GM19240 (cell line): ENCODE measurements around the gene GRM4.

Experiments used
- DNase-seq: peaks from one replicate; pipeline ENCODE4 v3.0.0; 2011; ENCODE audit warnings: low spot score; ENCODE audit not compliant: insufficient read length

The GRM4 gene

DNA sequence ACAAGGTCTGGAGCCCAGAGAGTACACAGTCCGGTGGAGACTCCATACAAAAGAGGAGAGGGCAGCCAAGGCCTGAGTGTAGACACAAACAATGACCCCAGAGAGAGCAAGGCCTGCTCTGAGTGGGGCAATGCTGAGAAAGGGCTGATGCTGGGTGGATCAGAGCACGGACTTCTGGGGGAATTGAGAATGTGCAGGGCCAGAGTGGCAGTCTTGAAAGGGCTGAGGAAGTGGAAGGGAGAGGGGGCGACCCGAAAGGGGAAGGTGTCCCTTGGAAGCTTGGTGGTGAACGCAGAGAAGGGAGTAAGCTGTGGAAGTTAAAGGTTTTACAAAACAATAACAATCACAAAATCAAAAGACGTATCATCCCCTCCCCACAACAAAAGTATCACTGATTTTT lies 12.0 kb upstream of the GRM4 start:
- no peak for DNase-seq

DNA sequence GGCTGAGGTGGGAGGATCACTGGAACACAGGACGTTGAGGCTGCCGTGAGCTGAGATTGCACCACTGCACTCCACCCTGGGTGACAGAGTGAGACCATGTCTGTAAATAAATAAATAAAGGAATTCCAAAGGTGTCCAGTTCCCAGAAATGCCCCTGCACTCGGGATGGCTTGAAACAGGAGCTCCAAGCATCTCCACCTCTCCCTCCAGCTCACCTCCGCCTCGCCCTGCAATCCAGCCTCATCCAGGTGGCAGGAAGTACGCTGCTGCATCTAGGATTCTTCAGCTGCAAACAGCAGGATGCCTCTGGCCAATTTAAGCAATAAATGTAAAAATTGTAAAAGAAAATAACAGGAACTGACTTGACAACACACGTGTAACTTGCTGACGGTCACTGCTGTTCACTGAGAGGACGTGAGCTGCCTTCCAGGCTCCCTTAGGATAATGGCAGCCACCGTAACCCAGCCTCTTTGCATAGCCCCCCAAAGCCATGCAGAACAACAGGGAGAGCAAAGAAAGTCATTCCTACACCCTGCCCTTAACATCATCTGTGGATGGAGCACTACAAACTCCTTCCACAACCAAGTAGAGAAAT lies 11.4 kb upstream of the GRM4 start:
- no peak for DNase-seq

DNA sequence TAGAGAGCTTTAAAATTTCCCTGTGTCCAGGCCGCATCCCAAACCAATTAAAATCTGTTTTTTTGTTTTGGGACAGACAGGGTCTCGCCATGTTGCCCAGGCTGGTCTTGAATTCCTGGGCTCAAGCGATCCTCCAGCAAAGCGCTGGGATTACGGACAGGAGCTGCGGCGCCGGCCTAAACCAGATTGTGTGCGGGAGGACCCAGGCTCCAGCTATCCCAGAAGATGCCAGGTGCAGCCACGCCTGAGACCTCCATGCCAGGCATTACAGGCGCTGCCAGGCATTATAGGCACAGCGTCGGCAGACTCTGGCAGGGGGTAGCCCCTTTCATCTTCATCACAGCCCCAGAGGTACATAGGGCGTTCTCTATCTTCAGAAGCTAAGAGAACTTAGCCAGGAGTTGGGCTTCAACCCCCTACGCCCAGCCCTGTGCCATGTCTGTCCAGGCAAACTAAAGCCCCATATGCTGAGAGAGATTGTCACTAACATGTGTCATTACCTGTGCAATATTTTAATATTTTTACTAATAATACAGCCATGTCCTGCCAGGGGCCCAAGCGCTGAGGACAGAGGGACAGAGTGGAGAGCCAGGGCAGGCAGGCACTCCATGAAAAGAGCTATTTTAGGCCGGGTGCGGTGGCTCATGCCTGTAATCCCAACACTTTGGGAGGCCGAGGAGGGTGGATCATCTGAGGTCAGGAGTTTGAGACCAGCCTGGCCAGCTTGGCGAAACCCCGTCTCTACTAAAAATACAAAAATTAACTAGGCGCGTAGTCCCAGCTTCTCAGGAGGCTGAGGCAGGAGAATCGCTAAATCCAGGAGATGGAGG lies 9.8 kb upstream of the GRM4 start:
- no peak for DNase-seq

DNA sequence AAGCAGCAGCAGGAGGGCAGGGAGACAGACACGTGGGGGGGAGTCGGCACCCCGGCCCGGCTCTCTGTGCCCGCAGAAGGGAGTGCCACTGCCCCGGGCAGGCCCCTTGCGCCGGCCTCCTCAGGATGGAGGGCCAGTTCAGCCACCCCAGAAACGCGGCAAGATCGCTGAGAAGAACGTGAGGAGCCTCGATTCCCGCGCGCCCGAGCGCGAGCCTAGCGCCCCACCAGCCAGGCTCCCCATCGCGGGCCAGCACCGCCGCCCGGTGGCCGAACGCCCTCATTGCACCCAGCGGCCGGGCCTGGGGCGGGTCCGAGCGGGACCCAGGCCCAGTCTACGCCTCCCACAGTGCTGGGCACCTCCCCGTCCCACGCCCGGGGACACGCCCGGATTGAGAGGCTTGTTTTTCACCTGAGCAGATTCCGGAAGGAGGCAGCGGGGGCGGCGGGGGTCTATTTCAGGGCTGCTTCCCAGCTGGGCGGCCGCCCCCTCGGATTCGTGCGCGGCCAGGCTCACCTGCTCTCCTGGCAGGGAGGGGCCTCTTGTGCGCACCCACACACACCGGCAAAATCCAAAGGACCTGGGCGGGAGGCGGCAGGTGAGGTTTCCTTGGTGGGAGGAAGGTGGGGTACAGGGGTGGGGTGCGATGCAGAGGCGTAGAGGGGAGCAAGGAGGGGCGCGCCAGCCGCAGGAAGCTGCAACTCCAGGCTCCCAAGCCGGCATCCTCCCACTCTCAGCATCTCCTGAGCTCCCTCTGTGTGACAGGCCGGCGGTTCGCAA lies 9.0 kb upstream of the GRM4 start:
- peak; percentile 79 for DNase-seq

DNA sequence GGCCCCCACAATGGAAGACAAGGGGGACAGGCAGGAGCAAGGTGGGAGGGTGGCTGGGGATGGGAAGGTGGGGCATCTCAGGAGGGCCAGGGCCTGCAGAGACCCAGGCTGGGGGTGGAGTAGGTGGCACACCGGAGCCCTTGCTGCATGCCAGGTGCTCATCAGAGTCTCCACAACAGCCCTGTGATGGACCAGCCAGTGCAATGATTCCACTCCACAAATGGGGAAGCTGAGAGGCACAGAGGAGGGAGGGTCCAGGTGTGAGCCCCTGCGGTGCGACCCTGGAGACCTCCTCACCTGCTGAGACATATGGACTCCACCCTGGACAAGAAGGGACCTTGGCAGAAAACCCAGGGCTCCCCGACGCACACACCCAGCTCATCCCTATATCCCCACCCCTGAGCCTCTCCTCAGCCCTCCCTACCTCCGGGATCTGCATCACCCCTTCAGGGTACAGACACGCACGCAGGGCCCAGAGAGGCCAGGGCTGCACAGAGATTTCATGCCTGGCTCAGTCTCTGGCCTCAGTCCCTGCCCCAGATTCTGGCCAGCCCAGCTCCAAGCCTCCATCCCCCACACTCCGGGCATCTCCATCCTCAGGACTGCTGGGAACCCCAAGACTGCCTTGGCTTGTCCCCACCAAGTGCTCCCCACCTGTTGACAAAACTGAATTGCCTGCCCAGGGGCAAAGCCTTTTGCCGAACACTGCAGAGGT lies 7.1 kb upstream of the GRM4 start:
- DNase-seq = no peak

DNA sequence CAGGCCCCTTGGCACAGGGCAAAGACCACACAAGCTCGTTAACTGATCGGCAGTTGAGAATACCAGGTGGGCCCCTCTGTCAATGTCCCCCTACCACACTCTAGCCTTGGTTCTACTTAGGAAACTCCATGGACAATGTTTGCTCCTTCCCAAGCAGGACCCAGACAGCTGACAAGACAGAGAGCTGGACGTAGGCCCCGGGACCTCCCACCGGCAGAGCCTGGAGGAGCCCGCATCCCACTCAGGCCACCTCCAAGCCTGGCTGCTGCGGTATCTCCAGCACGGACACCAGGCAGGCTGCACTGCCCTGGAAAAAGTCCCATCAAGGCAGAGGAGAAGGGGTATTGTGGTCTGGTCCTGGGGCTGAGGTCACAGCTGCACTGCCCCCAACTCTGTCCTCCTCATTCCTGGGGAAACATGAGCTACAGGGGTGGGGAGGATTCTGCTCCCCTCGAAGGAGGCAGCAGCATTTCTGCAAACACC lies 6.2 kb upstream of the GRM4 start:
- no peak for DNase-seq

DNA sequence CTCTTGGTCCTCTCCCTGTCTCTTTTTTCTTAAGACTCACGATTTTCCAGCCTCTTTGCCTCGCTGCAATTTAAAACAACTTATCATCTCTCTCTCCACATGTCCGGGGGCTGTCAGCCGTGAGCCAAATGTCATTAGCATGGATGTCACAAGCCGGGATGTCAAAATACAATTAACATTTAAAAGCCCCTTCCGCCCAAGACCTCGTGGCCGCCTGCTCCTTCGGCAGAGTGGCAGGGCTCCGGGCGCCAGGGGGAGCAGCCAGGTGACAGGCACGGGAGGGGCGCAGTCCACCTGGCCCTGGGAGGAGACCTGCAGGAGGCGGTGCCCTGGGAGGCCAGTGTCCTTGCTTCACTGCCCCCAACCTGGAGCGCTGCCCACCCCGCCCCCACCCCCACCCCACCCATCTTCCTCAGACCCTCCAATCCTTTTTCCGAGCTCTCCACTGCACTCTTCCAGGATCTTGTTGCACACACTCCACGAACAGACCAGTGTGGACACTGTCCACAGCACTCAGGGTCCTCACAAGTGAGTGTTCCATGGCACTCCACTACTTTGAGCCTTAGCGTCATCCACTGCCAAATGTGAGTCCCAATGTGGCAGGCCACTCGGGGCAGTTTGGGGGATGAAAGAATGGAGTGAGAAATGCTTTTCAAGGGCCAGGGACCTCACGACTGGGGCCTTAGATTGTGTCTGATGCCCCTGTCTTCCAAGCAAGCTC lies 5.6 kb upstream of the GRM4 start:
- DNase-seq = no peak

DNA sequence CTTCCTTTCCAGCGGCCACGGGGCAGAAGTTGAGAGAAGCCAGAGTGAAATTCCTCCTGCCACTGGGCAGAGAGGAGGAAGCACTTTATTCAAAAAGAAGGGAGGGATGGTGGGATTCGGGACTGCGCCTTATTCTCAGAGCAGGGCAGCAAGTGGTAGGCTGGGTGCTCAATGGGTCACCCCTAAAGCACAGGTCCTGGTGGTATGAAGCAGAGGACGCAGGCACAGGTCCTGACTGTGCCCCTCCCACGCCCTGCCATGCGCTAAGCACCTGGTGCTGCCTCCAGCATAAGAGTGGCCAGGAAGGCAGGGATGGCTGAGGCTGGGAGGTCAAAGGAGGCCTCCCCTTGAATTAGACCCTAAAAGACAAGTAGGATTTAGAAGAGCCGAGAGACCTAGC lies 4.9 kb upstream of the GRM4 start:
- DNase-seq = no peak

DNA sequence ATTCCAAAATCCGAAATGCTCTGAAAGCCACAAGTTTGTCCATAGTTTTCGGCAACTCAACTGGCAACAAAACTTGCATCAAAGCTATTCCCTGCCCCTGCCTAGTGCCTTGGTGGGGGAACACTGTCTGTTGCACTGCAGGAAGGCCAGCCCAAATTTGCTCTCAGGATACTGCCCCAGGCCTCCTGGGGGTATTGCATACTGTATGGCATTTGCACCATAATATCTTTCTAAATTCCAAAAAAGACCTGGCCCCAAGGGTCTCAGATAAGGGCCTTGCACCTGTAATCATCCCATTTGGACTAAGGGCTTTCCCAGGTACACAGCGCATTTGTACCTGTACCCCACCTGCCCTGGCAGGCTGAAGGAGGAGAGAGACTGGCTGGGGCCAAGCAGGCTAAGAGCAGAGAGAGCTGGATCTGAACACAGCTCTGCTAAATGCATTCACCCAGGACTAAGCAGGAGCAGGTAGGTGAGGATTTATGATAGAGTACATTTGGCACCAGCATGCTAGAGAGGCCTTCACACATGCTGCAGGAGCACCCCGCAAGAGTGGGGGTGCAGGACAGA lies 4.0 kb upstream of the GRM4 start:
- DNase-seq = no peak

DNA sequence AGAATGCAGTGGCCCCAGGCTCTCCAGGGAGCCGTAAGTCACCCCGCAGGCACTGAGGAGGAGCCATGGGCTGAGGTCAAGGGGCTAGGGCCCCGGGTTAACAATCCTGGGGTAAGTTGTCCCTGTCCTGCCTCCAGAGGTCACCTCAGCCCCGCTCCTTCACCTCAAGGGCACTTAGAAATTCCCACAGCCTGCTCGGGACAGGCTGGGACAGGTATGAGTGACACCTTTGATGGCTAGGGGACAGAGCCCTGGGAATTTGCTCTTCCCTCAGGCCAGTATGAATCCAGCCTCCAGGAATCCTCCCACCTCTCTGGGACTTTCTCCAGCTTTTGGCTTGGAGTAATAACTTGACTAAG lies 3.5 kb upstream of the GRM4 start:
- DNase-seq = no peak

DNA sequence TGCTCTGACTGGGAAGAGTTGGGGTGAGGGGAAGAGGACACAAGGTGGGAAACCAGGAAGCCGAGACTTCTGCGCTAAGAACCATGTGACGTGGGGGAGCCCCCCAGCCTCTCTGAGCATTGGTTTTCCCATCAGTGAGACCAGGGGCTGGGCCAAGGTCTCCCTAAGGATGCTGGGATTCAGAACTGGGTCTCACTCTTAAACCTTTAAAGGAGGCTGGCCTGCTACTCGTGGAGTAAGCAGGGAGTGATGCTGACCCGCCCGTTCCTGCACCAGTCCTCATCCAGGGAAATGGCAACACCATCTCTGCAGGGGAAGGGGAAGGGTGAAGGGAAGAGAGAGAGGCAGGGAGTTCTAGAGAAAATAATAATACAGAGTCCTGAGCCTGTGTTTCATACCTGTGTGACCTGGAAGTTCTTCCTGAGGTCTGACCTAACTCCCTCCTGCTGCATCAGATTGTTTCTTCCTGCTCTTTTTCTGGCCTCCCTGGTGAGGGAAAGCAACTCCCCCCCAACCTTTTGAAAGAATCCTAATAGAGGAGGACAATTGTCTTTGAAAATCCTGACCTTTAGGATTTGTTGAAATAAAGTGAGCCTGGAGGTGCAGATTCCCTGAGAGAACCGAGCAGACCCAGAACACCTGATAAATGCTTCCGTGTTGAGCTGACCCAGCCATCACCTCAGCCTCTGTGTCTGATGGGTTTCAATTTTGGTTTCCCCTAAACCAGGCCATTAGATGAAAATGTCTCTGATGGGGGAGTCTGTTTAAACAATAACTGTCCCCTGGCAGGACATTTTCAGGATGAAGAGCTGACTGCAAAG lies 3.0 kb upstream of the GRM4 start:
- DNase-seq = no peak

DNA sequence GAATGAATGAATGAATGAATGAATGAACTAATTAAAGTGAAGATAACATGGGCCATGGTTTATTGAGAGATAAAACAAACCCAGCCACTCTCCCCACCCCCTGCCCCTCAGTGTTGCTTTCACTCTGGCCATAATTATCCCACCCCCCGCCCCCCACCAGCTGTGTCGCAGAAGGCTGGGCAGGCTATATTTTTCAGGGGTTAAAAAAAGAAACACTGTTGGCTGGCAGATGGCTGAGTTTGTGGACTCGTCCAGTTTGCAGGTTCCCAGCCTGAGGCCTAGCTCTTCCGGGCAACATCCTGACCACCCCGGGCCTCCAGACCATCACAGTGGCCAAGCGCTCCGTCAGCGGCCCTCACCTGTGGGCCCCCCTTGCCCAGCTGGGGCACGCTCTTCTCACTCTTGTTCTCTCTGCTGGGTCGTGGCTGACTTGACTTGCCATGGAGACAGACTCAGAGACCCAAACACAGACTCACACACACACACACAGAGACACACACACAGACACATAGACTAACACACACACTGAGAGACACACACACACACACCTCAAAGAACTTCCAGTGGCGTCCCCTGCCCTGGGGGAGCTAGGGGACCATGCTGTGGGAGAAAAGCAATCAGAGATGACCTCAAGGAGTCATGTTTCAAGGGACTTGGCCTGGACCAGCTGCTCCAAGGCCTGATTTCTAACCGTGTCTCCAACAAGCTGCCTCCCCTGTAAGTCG lies 2.2 kb upstream of the GRM4 start:
- DNase-seq = no peak

DNA sequence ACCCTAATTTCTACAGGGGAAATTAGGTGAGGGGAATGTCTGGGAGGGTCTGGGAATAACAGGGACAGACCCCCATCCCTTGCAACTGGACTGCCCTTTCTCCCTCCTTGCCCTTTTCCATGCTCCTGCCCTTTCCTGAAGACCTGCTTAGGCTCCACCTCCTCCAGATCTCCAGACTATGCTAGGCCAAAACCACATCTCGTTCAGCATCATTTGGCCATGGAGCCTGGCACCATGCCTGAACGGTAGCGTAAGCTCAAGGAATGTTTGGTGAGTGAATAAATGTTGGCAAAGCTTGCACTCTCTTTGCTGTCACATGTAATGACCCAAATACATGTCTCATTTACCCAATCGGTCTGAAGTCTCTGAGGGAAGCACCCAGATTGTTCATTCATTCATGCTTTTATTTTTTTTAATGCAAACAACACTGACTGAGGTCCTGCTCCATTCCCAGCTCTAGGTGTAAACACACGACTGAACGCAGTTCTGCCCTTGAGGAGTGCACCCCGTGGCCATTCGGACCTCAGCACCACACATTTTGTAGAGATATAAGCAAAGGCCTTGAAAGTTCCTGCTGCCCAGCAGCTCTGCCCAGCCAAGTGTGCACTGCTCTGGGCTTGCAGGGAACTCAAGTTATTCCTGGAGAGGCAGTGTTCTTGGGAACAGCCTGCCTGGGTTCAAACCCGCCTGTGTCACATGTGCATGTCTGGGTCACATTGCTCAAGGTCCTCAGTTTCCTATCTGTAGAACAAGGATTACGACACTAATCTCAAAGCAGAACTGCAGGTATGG lies 1.1 kb upstream of the GRM4 start:
- no peak for DNase-seq

DNA sequence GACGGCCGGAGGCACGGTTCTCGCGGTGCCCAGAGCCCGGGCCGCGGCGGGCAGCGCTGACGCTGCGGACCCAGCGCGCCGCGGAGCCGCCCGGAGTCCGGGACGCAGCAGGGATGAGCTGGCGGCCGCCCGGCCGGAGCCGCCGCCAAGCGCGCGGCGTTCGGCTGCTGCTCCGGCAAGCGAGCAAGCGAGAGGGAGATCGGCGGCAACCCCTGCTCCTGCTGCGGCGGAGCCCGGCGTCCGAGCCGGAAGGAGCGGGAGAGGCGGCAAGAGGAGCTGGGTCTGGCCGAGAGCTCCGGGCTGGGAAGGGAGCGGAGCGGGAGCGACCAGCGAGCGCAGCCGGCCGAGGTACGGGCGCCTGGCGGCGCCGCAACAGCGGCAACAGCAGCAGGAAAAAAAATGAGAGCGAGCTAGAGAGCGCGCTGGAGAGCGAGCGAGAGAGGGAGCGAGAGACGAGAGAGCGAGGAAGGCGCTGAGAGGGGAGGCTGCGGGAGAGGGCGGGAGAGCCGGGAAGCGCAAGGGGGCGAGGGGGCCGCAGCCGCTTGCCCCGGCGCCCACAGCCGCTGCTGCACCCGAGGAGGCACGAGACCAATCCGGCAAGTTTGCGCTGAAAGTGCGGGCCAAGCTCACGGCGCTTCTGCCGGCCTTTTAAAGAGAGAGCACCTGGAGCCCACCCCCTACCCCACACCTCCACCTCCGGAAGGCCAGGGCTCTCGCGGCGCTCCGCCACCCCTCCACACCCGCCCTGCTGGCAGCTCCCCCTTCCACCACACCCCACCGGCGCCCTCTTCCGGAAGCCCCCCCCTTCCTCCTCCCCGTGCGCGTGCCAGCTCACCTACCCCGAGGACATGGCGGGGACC lies 496 bp downstream of the GRM4 start:
- no peak for DNase-seq

DNA sequence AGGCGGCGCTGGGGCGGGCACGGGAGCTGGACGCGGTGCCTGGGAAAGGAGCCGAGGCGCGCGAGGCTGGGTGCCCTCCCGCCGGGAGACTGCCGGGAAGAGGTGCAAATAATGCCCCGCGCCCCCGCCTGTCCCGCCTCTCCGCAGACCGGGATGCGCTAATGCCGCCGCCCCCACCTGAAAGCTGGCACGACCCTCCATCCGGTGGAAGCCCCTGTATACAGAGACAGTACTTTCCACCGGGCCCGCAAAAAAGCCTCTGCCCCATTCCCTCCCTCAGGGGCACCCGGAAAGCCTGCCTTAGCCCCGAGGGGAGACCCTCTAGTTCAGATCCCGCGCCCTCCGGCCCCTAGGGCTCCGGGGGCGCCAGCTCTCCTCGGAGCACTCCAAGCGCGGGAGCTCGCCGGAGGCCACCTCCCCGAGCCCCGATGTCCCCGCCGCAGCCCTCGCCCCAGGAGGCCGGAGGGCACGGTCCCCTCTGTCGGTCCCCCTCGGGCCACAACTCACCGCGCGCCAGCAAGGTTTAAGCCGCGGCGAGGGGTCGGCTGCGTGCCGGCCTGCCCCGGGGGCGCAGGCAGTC lies 1.2 kb downstream of the GRM4 start:
- DNase-seq = no peak

DNA sequence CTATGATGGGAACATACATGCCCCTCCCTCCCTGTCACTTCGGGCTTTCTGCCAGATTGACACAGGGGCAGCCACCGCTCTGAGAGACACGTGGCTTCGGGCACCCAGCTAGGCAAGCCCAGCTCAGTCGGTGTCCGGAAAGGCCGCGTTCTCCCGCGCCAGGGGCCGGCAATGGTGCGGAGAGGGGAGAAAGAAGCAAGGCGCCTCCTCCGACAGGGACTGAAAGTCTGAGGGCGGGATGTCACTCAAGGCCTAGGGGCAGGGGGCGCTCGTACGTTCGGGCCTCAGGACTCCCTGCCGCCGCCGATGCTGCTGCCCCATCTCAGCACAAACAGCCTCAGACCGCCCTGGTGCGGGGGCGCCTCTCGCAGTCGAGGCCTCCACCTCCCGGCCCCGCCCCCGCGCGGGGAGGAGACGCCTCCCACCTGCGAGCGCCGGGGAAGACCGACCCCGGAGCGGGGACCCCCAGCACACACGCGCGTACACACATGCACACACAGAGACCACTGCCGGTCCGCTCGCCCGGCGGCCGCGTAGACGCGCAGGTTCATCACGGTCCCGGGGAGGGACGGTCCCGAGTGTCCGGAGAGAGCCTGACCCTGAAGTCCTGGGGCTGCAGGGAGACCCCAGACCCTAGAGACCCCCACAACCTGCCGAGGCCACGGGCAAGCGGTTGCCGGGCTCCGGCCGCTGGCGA lies 1.9 kb downstream of the GRM4 start:
- DNase-seq = no peak
